ENCODE data around the gene CEP164.

DNA sequence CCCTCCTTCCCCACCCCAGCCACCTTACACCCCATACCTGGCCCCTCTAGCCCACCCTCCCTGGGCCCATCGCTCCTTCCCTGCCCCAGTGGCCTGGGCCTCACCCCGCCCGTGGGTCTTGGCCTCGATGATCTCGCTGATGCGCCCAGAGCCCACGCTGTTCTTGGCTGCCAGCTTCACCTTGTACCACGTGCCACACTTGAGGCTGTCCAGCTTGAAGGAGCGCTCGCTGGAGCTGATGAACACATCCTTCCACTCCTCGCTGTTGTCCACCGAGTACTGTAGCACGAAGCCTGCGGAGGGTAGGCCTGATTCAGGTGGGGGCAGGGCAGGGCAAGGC is 110.1 kb downstream of the CEP164 start:
- TF ChIP-seq ZNF311 (tag by site-specific recombination; IDR thresholded peaks at IDR 0.05; ENCODE audit: borderline replicate concordance) (no peak), ZNF626 (tag by site-specific recombination; IDR thresholded peaks at IDR 0.05) (no peak), CTCF (tag by site-specific recombination; IDR thresholded peaks at IDR 0.05) (no peak), HOXD13 (CRISPR knock-in tag; IDR thresholded peaks at IDR 0.05; ENCODE audit: borderline replicate concordance) (no peak), KLF10 (tag by site-specific recombination; IDR thresholded peaks at IDR 0.05) (no peak), YY2 (tag by site-specific recombination; IDR thresholded peaks at IDR 0.05) (no peak), ZNF660 (tag by site-specific recombination; IDR thresholded peaks at IDR 0.05) (no peak), MYNN (tag by site-specific recombination; IDR thresholded peaks at IDR 0.05; ENCODE audit: borderline replicate concordance) (no peak), GLI2 (tag by site-specific recombination; IDR thresholded peaks at IDR 0.05; ENCODE audit: borderline replicate concordance, low read depth) (no peak), ZSCAN5A (tag by site-specific recombination; IDR thresholded peaks at IDR 0.05) (no peak), SP7 (tag by site-specific recombination; IDR thresholded peaks at IDR 0.05) (no peak), ZNF692 (tag by site-specific recombination; IDR thresholded peaks at IDR 0.05) (no peak)
- TF ChIP-seq, protein P1, sequence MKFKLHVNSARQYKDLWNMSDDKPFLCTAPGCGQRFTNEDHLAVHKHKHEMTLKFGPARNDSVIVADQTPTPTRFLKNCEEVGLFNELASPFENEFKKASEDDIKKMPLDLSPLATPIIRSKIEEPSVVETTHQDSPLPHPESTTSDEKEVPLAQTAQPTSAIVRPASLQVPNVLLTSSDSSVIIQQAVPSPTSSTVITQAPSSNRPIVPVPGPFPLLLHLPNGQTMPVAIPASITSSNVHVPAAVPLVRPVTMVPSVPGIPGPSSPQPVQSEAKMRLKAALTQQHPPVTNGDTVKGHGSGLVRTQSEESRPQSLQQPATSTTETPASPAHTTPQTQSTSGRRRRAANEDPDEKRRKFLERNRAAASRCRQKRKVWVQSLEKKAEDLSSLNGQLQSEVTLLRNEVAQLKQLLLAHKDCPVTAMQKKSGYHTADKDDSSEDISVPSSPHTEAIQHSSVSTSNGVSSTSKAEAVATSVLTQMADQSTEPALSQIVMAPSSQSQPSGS (tag by site-specific recombination; IDR thresholded peaks at IDR 0.05; ENCODE audit: low read depth), result no peak

All from HEK293 (cell line).